Body of pancreas (tissue), 4 donors: ENCODE measurements around the gene FHOD3.

ENCODE experiments used
- CTCF ChIP-seq, 7 experiments: fragments of 450-650 bp in 4 of 7; fragments of 200-600 bp in 3 of 7; sonication (generic) in 3 of 7; IDR thresholded peaks; one replicate each; pipeline ENCODE4 v1.5.1; 2016 to 2019; ENCODE audit warnings: antibody characterized with exemption in 7 of 7
- POLR2A ChIP-seq, 3 donors: fragments of 450-650 bp; IDR thresholded peaks; one replicate each; pipeline ENCODE4 v1.6.1; 2016; ENCODE audit warnings: antibody characterized with exemption in 3 of 3, mild to moderate bottlenecking in 2 of 3

- TF ChIP-seq POLR2A (IDR thresholded peaks at IDR 0.05) (no peak), CTCF (IDR thresholded peaks at IDR 0.05) (no peak)
These were observed 31.4 kb downstream of the FHOD3 start for GRCh38 chr18:36328916-36329315.
